Measurements from ENCODE around the gene TRIP13.

TRIP13 gene

DNA sequence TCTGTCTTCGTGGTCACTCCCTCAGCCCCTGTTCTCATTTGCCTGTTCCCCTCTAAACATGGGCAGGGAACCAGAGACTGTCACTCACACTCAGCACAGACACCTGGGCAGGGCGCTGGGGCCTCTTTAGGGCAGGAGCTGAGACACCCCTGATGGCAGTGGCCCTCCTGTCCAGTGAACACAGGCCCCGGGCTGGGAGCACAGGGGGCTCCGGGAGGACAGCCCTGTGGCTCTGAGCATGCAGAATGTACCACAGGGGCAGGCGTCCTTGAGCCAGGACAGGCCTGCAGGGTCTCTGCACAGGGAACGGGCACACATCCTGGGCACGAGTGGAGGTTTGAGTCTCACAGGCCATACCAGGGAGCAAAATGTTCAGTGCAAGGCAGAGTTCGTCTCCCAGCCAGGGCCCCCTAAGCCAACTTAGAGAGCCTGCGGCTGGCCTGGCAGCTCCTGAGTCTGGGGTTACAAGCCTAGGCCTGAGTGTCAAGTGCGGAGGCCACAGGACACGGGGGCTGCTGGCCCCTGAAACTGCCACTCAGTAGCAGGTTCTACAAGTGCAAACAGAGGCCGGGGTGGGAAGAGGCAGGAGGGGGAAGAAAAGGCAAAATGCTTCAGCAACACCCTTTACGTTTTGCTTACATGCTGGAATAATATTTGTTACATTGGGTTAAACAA, 60.0 kb downstream of the TRIP13 start:
- Histone ChIP-seq H3K27ac (ENCODE audit: low read length) (no peak overlapping the region), H3K9me3 (ENCODE audit: insufficient read depth, low read length) (no peaks in the 10 kb centered on the region), H3K27me3 (ENCODE audit: low read depth, low read length) (no peaks in the 10 kb centered on the region), H3K4me1 (ENCODE audit: low read length) (peaks cover 15% of the 10 kb centered on the region), H4K20me1 (ENCODE audit: insufficient read depth, low read length) (no peaks in the 10 kb centered on the region), H3K36me3 (replicated peaks; ENCODE audit: low read depth, low read length) (no peaks in the 10 kb centered on the region), H2AFZ (ENCODE audit: low read depth, low read length) (no peak overlapping the region), H3K4me3 (ENCODE audit: low read length) (no peak overlapping the region), H3K9ac (ENCODE audit: low read length) (no peak overlapping the region), H3K4me2 (ENCODE audit: low read length) (no peak overlapping the region), H3K79me2 (ENCODE audit: low read length) (no peaks in the 10 kb centered on the region)
- TF ChIP-seq, protein P1, sequence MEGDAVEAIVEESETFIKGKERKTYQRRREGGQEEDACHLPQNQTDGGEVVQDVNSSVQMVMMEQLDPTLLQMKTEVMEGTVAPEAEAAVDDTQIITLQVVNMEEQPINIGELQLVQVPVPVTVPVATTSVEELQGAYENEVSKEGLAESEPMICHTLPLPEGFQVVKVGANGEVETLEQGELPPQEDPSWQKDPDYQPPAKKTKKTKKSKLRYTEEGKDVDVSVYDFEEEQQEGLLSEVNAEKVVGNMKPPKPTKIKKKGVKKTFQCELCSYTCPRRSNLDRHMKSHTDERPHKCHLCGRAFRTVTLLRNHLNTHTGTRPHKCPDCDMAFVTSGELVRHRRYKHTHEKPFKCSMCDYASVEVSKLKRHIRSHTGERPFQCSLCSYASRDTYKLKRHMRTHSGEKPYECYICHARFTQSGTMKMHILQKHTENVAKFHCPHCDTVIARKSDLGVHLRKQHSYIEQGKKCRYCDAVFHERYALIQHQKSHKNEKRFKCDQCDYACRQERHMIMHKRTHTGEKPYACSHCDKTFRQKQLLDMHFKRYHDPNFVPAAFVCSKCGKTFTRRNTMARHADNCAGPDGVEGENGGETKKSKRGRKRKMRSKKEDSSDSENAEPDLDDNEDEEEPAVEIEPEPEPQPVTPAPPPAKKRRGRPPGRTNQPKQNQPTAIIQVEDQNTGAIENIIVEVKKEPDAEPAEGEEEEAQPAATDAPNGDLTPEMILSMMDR (IDR thresholded peaks at IDR 0.05; ENCODE audit: low read depth, low read length) = no peak
- no peak for TF ChIP-seq EZH2phosphoT487 (IDR thresholded peaks at IDR 0.05; ENCODE audit: low read depth)

DNA sequence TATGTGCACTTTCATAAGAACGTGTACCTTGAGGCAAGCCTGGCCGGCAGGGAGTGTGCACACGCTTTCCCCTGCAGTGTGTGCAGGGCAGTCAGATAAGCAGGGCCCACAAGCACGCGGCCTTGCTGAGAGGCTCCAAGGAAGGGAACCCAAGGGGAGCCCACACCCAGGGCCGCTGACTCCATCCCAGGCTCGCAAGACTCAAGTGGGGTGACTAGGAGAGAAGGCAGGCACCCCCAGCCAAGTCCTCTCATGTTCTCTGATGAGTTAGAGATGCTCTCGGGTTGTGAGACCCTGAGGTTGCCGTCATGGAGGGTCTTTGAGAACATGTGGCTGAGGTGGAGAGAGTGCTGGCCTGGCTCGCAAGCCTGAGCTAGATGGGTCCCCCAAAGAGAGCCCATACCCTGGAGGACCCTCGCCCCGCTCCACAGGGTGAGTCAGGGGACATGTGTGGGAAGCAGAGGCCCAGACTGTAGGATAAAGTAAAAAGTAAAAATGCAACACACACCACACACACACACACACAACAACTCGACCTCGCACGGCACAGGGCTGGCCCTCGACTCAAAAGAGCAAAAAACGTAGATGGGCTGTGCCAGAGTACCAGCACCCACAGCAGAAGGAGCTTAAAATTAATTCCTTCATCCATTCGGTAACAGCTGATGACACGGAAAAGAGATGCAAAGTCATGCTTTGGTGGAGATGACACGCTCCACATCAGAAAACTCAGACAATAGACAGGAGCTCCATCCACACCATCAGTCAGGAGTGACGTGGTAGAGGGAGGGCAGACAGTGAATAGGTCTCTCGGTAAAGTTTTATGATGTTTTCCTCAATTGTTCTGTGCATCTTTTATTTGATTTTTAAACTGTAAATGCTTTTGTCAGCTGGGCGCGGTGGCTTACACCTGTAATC, 61.1 kb downstream of the TRIP13 start:
- Histone ChIP-seq H3K9me3 (ENCODE audit: insufficient read depth, low read length) (no peaks in the 10 kb centered on the region), H3K9ac (ENCODE audit: low read length) (no peak overlapping the region), H4K20me1 (ENCODE audit: insufficient read depth, low read length) (no peaks in the 10 kb centered on the region), H3K27me3 (ENCODE audit: low read depth, low read length) (no peaks in the 10 kb centered on the region), H3K4me2 (ENCODE audit: low read length) (no peak overlapping the region), H3K4me3 (ENCODE audit: low read length) (no peak overlapping the region), H3K79me2 (ENCODE audit: low read length) (no peaks in the 10 kb centered on the region), H2AFZ (ENCODE audit: low read depth, low read length) (no peak overlapping the region), H3K36me3 (replicated peaks; ENCODE audit: low read depth, low read length) (no peaks in the 10 kb centered on the region), H3K4me1 (ENCODE audit: low read length) (peaks cover 15% of the 10 kb centered on the region), H3K27ac (ENCODE audit: low read length) (no peak overlapping the region)
- TF ChIP-seq, protein P1 (IDR thresholded peaks at IDR 0.05; ENCODE audit: low read depth, low read length) = no peak
- TF ChIP-seq EZH2phosphoT487 (IDR thresholded peaks at IDR 0.05; ENCODE audit: low read depth) = no peak

DNA sequence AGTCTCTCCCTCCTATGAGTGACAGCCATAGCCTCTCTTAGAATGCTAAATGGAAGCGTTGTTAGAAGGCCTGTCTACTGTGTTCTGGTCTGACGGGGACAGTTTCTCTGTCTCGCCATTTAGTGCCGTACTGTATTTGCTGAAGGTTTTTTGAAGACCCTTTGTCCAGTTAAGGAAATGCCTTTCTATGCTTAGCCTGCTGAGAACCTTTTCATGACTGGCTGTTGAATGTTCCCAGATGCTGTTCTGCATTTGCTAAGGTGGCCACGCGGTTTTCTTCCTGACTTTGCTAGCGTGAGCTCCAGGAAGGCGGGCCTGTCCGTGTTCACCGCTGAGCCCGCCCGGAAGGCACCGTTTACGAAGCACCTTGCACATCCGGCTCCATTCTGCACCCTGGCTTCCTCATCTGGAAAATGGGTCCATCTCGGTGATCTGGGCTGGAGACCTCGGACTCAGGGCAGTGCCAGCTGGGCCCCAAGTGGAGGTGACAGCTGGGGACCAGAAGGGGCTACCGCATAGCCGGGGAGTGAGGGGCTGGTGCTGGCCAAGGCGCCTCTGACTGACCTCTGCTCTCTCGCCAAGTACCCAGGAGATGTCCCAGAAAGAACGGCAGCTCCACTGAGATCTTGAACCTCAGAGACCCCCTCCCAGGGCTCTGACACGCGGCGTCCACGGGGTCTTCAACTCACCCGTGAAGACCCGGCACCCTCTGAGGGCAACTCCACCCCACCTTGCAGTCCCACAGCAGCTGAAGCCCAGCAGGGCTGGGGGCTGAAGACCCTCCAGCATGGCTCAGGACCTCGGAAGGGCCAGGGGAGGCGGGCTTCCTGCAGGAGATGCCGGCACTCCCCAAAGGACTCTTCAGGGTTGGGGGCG, 63.4 kb downstream of the TRIP13 start:
- Histone ChIP-seq H3K4me2 (ENCODE audit: low read length) (no peak overlapping the region), H3K4me1 (ENCODE audit: low read length) (peaks cover 5% of the 10 kb centered on the region; the same call in 1 of the 2 replicates), H2AFZ (ENCODE audit: low read depth, low read length) (no peak overlapping the region), H3K79me2 (ENCODE audit: low read length) (no peaks in the 10 kb centered on the region), H3K27me3 (ENCODE audit: low read depth, low read length) (no peaks in the 10 kb centered on the region), H3K4me3 (ENCODE audit: low read length) (no peak overlapping the region), H3K9me3 (ENCODE audit: insufficient read depth, low read length) (no peaks in the 10 kb centered on the region), H3K36me3 (replicated peaks; ENCODE audit: low read depth, low read length) (no peaks in the 10 kb centered on the region), H3K9ac (ENCODE audit: low read length) (no peak overlapping the region), H3K27ac (ENCODE audit: low read length) (no peak overlapping the region), H4K20me1 (ENCODE audit: insufficient read depth, low read length) (no peaks in the 10 kb centered on the region)
- TF ChIP-seq, protein P1 (IDR thresholded peaks at IDR 0.05; ENCODE audit: low read depth, low read length) = no peak
- no peak for TF ChIP-seq EZH2phosphoT487 (IDR thresholded peaks at IDR 0.05; ENCODE audit: low read depth)
